Femur (tissue), 1 donor: ENCODE results near the gene LMOD3.

Experiments used
- DNase-seq: peaks from one replicate; pipeline ENCODE4 v3.0.0-alpha.2; 2017

LMOD3 gene

DNA sequence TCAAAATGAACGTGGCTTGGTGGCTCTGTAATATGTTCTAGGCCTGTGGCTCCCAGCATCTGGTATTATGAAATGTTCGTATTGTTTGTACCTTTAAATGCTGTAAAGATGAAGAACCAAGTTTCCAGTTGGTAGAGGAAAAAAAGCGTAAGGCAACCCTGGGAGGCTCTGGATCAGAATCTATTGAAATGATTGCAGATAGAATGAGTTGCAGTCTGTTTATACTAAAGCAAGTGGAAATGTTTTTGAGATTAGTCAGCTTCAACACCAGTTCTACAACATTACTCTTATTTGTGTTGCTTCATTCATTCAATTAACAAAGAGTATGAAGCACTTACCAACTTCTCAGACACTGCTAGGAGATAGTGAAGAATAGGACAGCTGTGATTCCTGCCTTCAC lies 32.4 kb downstream of the LMOD3 start:
- no peak for DNase-seq

- no peak for DNase-seq
Measured at GRCh38 chr3:69088063-69088462, 34.3 kb downstream of the LMOD3 start.

DNA sequence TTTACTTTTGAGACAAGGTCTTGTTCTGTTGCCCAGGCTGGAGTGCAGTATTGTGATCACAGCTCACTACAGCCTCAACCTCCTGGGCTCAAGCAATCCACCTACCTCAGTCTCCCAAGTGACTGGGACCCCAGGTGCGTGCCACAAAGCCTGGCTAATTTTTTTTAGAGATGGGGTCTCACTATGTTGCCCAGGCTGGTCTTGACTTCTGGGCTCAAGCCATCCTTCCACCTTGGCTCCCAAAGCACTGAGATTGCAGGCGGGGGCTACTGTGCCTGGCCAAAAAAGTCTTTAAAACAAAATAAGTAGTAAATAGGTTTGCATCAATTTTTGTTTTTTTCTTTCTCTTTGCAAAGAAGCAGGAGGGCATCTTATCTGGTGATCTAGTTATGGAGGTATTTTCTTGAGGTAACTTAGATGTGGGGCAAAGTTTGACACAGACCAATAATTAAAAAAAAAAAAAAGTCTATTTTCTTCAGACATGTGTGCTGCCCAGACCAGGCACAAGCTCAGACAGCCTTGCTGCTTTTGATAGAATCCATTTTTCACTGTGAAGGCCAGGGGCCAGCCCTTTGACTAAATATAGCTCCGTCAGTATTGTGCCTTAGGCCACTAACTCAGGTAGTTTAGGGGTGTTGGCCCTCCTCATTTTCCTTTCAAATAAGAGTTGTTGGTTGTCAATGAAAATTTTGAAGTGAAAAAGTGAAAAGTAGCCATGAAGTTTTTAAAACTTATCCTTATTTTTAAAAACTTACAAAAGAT lies 35.2 kb downstream of the LMOD3 start:
- DNase-seq = no peak

- peak; percentile 86 for DNase-seq
Measured at GRCh38 chr3:69085833-69086722, 36.3 kb downstream of the LMOD3 start.

GRCh38 chr3:69085168-69085832 lies 37.1 kb downstream of the LMOD3 start:
- DNase-seq = peak; percentile 62

- DNase-seq = peak; percentile 97
Measured at GRCh38 chr3:69084326-69085167, 37.8 kb downstream of the LMOD3 start, which contains the start of gene ARL6IP5. TSS of gene ARL6IP5 (plus strand) at chr3:69084937. CDS start at chr3:69085048, 111 bp downstream.

DNA sequence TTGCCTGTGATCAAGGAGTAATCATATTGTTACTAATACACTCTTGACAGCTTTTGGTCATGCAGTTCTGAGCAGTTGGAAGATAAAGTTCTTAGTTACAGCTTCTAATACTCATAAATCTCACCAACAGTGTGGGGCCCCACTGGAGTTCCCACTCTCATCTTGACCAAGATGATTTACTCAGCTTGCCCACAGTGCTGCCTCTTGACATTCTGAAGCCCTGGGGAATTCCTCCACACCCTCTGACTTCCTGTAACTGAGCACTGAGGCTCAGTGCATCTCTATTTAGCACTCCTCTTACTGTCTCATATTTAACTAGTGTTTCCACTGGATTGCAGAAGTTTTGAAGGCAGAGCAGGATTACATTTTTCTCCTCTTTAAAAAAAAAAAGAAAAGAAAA lies 39.6 kb downstream of the LMOD3 start:
- DNase-seq = peak; percentile 62

DNA sequence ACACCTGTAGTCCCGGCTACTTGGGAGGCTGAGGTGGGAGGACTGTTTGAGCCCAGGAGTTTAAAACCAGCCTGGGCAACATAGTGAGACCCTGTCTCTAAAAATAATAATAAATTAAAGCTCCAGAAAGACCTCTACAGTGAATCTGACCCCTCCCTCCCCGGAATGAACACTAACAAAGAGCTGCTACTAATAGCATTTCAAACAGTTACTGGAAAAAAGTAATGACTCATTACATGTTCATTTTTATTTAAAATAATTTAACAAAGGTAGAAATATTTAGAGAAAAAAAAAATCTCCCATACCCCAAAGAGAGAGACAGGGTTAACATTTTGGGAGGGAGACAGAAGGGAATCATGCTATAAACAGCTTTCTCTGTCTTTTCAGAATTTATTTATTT lies 40.0 kb downstream of the LMOD3 start:
- DNase-seq = no peak

DNA sequence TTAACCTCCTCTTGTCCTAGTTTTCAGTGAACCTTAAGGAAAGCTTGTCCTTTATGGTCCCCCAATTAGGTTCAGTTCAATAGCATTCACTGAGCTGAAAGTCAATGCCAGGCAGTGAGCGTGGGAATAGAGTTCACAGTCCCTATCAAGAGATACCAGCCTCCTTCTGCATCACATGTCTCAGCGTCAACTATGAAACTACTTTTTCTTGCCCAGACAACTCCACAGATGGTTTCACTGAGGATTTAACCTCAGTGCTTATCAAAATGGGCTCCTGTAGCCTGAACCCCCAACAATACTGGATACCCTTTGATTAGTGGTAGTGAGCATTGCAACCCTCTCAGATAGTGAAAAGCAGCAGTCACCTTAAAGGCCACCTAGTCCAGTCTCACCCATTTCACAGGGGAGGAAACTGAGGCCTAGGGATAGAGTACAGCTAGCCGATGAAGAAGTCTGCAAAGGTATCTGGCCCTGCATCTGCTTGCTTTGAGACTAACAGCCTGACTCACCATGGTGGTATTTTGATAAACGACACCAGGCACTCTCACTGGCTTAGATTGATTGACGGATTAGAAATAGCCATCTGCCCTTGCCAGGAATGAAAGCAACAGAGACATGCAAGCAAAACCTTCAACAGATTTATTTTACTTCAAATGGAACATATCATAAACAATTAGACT lies 40.7 kb downstream of the LMOD3 start:
- no peak for DNase-seq

DNA sequence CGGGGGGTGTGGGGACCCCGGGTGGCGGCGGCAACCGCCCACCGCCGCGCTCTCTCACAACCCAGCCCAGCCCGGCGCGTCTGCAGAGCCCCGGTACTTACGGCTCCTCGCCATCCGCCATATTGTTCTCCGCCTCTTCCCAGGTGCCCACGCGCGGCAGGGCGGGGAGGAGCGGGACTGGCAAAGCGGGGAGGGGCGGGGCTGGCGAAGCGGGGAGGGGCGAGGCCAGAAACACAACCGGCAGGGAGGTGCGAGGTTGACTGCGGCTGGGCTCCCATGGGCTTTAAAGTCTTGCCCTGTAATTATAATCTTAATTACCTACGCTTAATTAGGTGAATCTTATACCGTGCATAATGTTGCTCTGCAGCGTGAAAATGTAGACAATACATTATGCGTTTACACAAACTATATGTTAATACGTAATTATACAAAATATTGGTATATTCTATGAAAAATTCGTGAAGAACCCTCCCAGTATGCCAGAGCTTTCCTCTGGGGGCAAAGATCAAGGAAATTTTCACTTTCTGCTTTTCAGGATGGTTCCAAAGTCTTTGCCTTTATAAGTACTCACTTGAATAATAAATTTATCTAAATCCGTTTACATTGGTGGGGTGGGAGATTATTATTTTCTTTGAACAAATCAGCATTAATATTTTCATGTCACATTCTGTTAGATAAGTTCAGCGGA lies 42.0 kb downstream of the LMOD3 start, which contains the start of gene UBA3:
Gene UBA3 (minus strand): TSS at position 133 of the 688 bp plus-strand sequence. CDS start 12 bp downstream, at position 121.
- DNase-seq = peak; percentile 95

GRCh38 chr3:69079269-69080159 lies 42.9 kb downstream of the LMOD3 start:
- DNase-seq = peak; percentile 33

DNA sequence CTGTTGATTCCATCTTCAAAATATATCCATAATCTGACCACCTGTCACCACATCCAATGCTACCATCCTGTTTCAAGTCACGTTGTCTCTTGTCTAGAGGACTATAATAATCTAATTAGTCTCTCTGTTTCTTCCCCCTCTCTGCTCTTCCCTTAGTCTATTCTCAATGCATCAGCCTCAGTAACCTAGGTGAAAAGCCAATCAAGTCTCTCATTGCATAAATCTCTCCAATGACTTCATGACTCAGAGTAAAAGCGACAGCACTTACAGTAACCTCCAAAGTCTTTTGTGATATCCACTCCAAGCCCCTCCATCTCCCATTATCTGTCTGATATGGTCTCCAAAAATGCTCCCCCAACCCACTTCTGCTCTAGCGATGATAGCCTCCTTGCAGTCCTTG lies 49.5 kb downstream of the LMOD3 start:
- DNase-seq = no peak

DNA sequence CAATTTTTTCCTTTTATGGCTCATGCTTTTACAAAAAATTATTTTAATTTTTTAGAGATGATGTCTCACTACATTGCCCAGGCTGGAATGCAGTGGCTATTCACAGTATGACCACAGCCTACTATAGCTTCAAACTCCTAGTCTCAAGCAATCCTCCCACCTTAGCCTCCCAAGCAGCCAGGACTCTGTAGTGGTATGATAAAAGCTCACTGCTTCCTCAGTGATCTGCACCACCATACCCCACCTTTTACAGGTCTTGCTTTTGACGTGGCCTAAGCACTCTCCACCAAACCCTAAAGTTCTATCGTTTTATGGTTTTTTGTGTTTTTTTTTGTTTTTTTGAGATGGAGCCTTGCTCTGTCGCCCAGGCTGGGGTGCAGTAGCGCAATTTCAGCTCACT lies 56.3 kb downstream of the LMOD3 start:
- no peak for DNase-seq

DNA sequence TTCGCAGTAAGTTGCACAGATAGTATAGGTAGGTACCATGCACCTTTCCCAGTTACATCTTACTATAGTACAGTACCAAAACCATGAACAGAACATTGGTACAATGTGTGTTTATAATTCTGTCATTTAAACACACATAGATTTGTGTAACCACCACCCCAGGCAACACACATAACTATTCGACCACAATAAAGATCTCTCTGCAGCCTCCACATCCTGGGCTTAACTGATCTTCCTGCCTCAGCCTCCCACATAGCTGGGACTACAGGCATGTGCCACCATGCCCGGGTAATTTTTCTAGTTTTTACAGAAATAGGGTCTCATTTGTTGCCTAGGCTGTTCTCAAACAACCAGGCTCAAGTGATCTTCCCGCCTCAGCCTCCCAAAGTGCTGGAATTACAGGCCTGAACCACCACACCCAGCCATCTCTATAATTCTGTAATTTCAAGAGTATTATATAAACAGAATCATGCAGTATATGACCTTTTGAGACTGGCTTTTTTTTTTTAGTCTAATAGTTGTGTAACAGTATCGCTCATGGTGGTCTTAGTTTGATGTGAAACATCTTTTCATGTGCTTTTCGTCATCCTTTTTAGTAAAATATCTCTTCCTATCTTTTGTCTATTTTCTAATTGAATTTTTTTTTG lies 57.0 kb downstream of the LMOD3 start:
- DNase-seq = no peak

GRCh38 chr3:69063636-69064035 lies 58.8 kb downstream of the LMOD3 start:
- no peak for DNase-seq

GRCh38 chr3:69059688-69060087 lies 62.7 kb downstream of the LMOD3 start:
- no peak for DNase-seq

DNA sequence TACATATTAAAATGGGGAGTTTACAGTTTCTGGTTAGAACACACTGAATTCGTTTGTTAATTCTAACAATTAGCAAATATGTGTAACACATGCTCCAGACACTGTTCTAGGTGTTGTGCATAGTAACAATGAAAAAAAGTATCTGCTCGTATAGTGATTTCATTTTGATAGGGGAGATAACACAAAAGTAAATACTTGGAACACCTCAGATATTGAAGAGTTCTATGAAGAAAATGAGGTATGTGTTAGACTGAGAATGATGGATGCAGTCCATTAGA lies 63.5 kb downstream of the LMOD3 start:
- no peak for DNase-seq

DNA sequence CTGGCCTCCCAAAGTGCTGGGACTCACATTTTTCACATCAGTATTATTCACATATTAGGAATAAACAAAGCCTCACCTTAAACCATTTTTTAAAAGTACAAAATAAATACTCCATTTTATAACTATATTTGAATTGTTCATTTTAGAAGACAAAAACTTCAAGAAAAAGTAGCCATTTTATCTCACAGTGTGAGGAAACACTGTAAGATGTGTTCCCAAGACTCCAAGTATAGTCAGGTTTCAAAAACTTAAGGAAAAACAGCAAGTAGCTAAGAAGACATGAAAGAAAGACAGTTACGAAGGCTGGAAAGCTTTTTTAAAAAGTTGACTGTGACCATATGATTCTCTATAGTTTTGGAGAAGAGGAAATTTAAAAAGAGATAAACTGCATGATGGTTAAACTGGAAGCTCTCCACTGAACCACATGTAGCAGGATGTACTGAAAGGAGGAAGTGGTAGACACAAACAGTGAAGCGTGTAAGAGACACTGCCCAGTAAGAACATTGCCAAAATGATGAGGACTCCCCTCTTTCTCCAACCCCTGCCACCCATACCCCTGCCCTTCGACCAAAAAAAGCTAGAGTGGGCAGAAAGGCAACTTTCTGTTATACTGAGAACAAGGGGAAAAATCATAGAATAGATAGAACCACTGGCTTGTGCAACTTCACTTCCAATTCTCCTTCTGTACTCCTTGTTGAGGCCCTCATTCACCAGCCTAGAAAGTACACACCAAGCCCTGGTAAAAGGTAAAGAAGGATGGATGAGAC lies 64.0 kb downstream of the LMOD3 start:
- DNase-seq = no peak
